NB4 (cell line): ENCODE data around the gene PSMG3.

Experiments
- DNase-seq: peaks from one replicate; pipeline ENCODE4 v3.0.0; 2010; ENCODE audit warnings: low read depth
- H3K4me3 ChIP-seq: one replicate; pipeline ENCODE4 v1.5.1; 2011; ENCODE audit warnings: mild to moderate bottlenecking, low read depth, low read length, moderate library complexity
- CTCF ChIP-seq: IDR thresholded peaks from one replicate; pipeline ENCODE4 v1.5.1; 2012; ENCODE audit warnings: low read depth, low read length
- MAX ChIP-seq: IDR thresholded peaks from 2 replicates; pipeline ENCODE4 v1.6.1; 2011; ENCODE audit warnings: low read depth, low read length
- MYC ChIP-seq: IDR thresholded peaks from 2 replicates; pipeline ENCODE4 v1.6.1; 2011; ENCODE audit warnings: low read depth, low read length
- POLR2A ChIP-seq: IDR thresholded peaks from 2 replicates; pipeline ENCODE4 v1.6.1; 2011; ENCODE audit warnings: mild to moderate bottlenecking; ENCODE audit not compliant: insufficient read length; ENCODE audit errors: extremely low read depth

Gene PSMG3

DNA sequence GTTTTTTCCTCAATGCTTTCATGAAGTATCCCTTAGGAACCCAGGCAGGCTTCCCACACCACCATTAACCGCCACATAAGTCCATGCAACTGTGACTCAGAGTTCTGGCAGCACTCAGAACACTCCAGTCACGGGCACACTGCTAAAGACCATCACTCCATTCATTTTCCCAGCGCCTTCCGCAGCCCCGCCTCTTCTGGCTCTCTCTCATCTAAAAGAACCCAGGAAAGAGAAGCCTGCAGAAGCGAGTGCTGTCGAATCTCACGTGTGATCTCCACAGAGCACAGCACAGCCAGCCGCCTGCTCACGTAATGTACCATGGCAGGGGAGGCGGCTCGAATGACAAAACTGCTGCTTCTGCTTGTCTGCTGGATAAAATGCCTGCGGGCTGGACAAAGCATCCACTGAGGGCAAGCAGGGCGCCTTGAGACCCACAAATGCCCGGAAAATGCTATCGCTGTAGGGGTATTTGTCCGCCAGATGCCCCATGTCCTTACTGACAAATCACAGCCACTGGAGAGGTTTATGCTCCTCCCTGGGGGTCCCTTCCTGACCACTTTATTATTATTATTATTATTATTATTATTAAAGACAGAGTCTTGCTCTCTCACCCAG lies 1.8 kb downstream of the PSMG3 start:
- no peak overlapping the region for H3K4me3 ChIP-seq
- TF ChIP-seq POLR2A (no peak), MAX (no peak), MYC (no peak), CTCF (no peak)
- no peak for DNase-seq

DNA sequence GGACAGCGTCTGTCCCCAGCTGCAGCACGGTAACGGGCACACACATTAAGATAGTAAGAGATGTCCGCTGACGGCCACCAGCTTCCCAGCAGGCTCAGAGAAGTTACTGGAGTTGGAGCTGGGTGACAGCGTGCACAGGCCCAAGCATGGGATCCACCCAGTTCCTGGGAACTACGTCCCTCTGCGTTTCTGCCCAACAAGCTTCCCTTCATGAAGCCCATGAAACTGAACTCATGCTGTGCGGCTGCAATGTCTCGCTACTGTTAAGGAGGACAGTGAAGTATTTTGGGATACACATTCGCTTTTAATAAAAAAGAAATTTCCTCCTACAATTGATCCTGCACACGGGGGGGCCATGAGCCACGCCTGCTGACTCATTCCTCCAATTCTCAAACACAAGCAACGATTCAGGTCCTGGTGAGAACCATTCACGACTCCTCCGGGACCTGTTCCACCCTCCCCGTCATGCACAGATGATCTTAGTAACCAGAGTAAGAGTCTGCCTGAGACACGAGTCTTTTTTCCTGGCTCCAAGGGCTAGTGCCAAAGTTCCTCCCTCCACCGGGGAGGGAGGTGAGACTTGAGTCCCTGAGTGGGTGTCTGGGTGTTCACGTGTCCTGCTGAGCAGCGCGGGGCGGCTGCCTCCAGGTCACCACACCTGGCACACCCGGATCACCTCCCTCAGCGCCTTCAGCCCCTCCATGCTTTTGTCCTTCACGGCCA lies 2.6 kb downstream of the PSMG3 start:
- TF ChIP-seq MAX (no peak), CTCF (no peak), POLR2A (no peak), MYC (no peak)
- peak; percentile 76 for DNase-seq
- no peak overlapping the region for H3K4me3 ChIP-seq

- no peak for TF ChIP-seq CTCF
- no peak for TF ChIP-seq POLR2A
- no peak for TF ChIP-seq MAX
- TF ChIP-seq MYC: no peak
- DNase-seq: no peak
- H3K4me3 ChIP-seq: no peak overlapping the region
Observed at GRCh38 chr7:1566687-1567048, 3.2 kb downstream of the PSMG3 start.

DNA sequence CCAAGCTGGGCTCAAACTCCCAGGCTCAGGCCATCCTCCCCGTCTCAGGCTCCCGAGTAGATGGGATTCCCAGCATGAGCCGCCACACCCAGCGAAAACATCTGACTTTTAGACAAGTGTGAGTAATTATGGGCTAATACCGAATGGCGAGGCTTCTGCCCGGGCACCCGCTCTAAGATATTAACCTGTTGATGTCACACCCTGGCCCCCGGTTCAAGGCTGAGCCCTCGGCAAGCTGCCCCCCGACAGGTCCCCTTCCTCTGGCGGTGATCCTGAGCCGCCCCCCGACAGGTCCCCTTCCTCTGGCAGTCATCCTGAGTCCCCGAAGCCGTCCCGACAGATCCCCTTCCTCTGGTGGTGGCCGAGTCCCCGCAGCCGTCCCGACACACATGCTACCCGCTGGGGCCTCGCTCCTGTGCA lies 5.2 kb downstream of the PSMG3 start:
- DNase-seq: no peak
- no peak overlapping the region for H3K4me3 ChIP-seq
- TF ChIP-seq CTCF (no peak), MAX (no peak), POLR2A (no peak), MYC (no peak)

GRCh38 chr7:1563981-1564602 lies 5.7 kb downstream of the PSMG3 start:
- TF ChIP-seq CTCF (no peak), MAX (no peak), POLR2A (no peak), MYC (no peak)
- no peak overlapping the region for H3K4me3 ChIP-seq
- no peak for DNase-seq

GRCh38 chr7:1562597-1563051 lies 7.2 kb downstream of the PSMG3 start:
- DNase-seq: no peak
- no peak overlapping the region for H3K4me3 ChIP-seq
- TF ChIP-seq MYC: no peak
- no peak for TF ChIP-seq MAX
- TF ChIP-seq POLR2A: no peak
- no peak for TF ChIP-seq CTCF
